Frontal cortex (tissue), 4 donors: ENCODE data around the gene VWA3A. TPM values are rescaled to one million over a fixed set of nuclear protein-coding genes. Genes with fewer than 3 reads are reported as not detected.
"Not testable (repeated sequence)": the region's sequence is repeated elsewhere in the genome, so short reads cannot be mapped to it uniquely, and the experiment has no call there.

Experiments
- DNase-seq, 2 donors: peaks; one replicate each; pipeline ENCODE4 v3.0.0; 2012; ENCODE audit warnings: low spot score in 2 of 2
- FAIRE-seq: peaks from 2 replicates; lab custom pipeline; 2012; peaks lifted over from hg19 to GRCh38; lab: Jason Lieb, UNC
- total RNA-seq: library from RNA; depleted of rRNA; stranded (reverse); fragments of >200 nt; gene quantifications from one replicate; pipeline ENCODE4 v1.2.3, GENCODE V29; 2014
- donor health status: control.
- donor health status: control.
- donor health status: control.

Gene VWA3A
- total RNA-seq, 1 donor from 2014 or later: 2.4 TPM

DNA sequence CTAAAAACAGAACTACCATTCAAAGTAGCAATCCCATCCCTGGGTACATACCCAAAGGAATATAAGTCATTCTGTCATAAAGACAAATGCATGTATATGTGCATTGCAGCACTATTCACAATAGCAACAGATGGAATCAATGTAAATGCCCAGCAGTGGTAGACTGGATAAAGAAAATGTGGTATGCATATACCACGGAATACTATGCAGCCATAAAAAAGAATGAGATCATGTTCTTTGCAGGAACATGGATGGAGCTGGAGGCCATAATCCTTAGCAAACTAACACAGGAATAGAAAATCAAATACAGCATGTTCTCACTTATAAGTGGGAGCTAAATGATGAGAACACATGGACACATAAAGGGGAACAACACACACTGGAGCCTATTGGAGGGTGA lies 36.2 kb downstream of the VWA3A start:
- DNase-seq, FAIRE-seq: not testable (repeated sequence)

GRCh38 chr16:22130528-22130927 lies 38.2 kb downstream of the VWA3A start:
- DNase-seq: no peak
- FAIRE-seq: no peak

GRCh38 chr16:22132801-22133200 lies 40.5 kb downstream of the VWA3A start:
- FAIRE-seq (no peak), DNase-seq (no peak)

DNA sequence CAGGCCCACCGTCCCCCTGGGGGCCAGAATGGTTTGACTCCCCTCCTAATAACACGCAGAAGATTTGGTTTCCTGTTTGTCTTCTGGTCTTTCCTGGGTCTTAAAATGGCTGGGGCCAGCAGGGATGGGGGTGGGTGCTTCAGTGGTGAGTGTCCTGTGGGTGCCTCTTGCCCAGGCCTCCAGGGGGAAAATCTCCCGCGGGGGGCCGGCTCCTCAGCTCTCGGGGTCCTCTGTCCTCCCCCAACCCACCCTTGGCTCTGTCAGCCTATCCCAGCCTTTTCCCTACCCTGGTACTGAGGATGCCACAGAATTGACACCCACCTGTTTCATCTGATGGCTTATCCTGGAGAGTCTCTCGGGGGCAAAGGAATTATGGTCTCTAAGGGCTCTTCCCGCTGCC lies 46.1 kb downstream of the VWA3A start:
- no peak for FAIRE-seq

DNA sequence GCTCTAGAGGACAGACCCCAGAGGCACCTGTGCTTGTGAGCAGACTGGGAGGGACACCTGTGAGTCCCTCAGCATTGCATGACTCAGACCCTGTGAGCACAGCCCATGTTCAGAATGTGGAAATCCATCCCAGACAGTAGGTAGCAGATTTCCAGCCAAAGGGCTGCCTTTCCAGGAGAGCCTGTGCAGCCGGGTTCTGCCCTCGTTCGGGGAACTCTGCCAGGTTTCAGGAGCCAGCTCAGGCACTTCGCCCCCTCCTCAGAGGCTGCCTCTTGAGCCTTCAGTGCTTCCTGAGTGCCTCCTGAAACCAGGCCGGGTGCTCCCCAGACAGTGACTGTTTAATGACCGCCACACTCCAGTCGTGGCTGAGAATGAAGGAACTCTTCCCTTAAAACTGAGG lies 46.7 kb downstream of the VWA3A start:
- DNase-seq (no peak), FAIRE-seq (no peak)

More for the DNA sequence above, 46.1 kb downstream of the VWA3A start:
- no peak for DNase-seq

GRCh38 chr16:22139732-22140131 lies 47.4 kb downstream of the VWA3A start:
- DNase-seq: no peak
- no peak for FAIRE-seq

DNA sequence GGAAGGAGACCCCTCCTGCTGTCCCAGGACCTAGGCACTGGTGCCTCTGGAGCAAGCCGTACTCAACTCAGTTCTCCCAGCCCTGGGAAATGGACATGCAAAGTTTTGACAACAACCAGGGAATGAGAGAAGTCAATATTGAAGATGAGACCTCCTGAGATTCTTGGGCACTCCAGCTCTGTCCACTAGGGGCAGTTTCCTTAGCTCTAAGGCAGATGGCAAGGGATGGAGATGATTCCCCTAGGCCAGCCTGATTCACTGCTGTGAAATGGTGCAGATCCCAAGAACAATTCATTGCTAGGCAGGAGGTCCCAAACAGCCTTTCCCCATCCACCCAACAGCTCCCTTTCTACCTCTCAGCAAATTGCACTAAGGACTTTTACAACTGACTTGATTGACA lies 49.4 kb downstream of the VWA3A start:
- no peak for FAIRE-seq
- no peak for DNase-seq

- FAIRE-seq: no peak
- DNase-seq: no peak
These were observed 52.2 kb downstream of the VWA3A start for GRCh38 chr16:22144520-22144919.

DNA sequence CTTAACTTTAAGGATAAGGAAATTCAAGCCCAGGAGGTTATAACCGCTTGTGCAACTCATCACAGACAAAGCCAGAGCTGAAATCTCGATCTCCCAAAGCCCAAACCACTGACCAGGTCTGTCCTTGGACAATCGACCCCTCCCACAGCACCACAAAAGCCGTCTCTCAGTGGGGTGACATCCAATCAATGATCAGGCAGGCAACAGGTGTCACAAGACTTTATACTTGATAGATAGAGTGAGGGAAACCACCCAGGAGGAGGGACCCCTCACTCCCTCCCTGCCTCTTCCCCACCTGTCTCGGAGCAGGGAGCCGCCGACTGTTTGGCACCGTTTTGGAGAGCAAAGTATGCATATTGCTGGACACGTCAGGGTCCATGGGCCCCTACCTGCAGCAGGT lies 55.5 kb downstream of the VWA3A start:
- DNase-seq: no peak
- FAIRE-seq: no peak

GRCh38 chr16:22151246-22151998 lies 59.1 kb downstream of the VWA3A start:
- DNase-seq (no peak), FAIRE-seq (no peak)

- DNase-seq: no peak
- no peak for FAIRE-seq
These were observed 60.0 kb downstream of the VWA3A start for GRCh38 chr16:22152316-22152715.

- not testable (repeated sequence) for DNase-seq, FAIRE-seq
These were observed 60.7 kb downstream of the VWA3A start for GRCh38 chr16:22153078-22153477.

DNA sequence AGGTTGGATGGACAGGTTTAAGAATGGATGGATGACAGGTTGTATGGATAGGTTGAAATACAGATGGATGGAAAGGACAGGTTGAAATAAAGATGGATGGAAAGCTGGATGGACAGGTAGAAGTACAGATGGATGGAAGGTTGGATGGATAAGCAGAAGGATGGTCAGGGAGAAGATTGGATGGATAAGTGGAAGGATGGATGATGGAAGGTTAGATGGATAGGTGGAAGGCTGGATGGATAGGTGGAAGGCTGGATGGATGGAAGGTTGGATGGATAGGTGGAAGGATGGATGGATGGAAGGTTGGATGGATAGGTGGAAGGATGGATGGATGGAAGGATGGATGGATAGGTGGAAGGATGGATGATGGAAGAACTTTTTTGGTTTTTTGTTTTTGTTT lies 69.1 kb downstream of the VWA3A start:
- FAIRE-seq: no peak

GRCh38 chr16:22161999-22162655 lies 69.8 kb downstream of the VWA3A start, which contains the start of gene SDR42E2:
SDR42E2 (plus strand) TSS chr16:22162506; CDS start chr16:22165583, 3,077 bp downstream.
- no peak for DNase-seq

More for the DNA sequence above, 69.1 kb downstream of the VWA3A start:
- no peak for DNase-seq

DNA sequence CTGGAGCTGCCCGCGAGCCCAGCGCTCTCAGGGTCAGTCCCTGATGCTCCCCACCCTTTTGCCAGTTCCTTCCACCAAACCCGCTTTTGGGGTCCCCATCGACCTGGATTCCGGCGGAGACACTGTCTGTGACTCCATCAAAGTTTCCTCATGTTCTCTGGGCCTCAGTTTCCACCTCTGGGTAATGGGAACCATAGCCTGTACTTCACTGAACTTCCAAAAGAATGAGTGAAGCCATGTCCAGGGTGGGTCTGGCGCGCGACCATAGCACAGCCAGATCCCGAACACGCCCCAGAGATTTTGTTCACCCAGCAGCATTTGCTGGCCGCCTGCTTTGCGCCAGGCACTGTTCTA lies 70.3 kb downstream of the VWA3A start:
- FAIRE-seq (no peak), DNase-seq (no peak)

More at GRCh38 chr16:22161999-22162655, 69.8 kb downstream of the VWA3A start, which contains the start of gene SDR42E2:
- no peak for FAIRE-seq

DNA sequence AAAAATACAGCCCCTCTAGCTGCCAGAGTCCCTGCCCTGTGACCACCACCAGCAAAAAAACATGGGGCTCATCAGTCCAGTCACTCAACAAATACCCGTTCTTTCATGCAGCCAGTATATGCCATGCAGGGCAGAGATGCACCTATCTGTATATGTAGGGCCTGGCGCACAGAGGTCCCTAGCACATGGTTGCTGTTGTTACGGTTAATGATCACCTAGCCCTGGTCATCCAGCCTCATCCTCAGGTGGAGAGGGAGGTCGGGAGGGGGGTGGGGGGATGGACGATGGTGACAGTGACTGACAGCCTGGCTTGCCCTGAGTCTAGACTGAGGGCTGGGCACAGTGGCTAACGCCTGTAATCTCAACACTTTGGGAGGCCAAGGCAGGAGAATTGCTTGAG lies 71.5 kb downstream of the VWA3A start:
- DNase-seq (no peak), FAIRE-seq (no peak)

DNA sequence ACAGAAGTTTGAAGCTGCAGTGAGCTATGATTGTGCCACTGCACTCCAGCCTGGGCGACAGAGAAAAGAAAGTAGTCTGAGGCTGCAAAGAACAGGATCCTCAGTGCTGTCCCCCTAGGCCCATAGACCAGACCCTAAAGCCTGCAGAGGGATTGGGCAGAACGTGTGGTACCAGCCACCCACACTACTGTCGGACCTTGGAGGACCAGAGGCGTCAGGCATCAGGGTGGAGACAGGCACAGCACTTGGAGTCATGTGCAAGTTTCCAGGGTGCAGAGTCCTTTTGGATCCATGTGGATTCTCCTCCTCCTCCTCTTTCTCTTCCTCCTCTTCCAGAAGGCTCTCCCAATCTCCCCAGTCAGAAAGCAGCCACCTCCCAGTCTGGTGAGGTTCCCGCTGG lies 72.1 kb downstream of the VWA3A start:
- DNase-seq (no peak), FAIRE-seq (no peak)

- FAIRE-seq: no peak
These were observed 73.4 kb downstream of the VWA3A start for GRCh38 chr16:22165508-22166285.

GRCh38 chr16:22171953-22172352 lies 79.6 kb downstream of the VWA3A start:
- DNase-seq: no peak
- no peak for FAIRE-seq

More at GRCh38 chr16:22165508-22166285, 73.4 kb downstream of the VWA3A start:
- DNase-seq: no peak

DNA sequence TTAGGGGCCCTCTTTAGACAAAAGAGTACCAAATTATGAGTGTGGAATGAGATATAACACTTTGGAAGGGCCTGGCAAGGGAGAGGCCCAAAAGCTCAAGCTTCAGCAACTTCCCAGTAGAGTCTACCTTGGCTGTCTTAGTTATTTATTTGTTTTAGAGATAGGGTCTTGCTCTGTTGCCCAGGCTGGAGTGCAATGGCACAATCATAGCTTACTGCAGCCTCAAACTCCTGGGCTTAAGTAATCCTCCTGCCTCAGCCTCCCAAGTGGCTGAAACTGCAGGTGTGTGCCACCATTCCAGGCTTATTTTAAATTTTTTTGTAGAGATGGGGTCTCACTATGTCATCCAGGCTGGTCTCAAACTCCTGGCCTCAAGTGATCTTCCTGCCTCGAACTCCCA lies 80.3 kb downstream of the VWA3A start:
- DNase-seq, FAIRE-seq: not testable (repeated sequence)

DNA sequence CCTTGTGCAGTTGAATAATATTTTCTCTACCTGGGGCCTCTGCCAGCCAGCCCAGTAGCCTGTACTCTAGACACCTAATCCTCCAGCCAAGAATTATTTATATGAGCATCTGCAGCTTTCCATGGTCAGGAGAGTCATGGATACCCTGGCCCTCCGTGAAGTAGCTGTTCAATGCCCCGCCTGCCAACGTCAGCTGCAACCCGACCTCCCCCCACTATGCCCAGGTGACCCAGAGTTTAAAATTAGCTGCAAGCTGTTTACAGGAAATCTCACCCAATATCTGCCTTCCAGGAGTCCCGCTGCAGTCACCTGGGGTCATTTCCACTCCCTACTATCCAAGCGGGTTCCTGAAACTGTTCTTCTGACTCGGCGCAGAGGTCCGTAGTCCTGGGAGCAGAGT lies 82.3 kb downstream of the VWA3A start:
- DNase-seq (no peak), FAIRE-seq (no peak)
